Activated T-helper 9 cell treated with anti-CD3 and anti-CD28 coated beads, Interleukin-2, amount 50 U/mL, for 16 hours (primary cell): ENCODE results near the gene GMDS.

ENCODE experiments used
- DNase-seq: peaks from one replicate; pipeline ENCODE4 v3.0.0-alpha.2; 2020; ENCODE audit warnings: low read depth

GMDS gene

DNA sequence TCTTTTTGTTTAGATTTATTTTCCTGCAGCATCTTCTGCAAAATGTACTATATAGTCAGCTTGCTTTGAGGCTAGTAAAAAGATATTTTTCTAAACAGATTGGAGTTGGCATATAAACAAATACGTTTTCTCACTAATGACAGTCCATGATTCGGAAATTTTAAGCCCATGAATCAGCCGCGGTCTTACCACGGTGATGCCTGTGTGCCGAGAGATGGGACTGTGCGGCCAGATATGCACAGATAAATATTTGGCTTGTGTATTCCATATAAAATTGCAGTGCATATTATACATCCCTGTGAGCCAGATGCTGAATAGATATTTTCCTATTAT, 632.5 kb downstream of the GMDS start:
- no peak for DNase-seq

DNA sequence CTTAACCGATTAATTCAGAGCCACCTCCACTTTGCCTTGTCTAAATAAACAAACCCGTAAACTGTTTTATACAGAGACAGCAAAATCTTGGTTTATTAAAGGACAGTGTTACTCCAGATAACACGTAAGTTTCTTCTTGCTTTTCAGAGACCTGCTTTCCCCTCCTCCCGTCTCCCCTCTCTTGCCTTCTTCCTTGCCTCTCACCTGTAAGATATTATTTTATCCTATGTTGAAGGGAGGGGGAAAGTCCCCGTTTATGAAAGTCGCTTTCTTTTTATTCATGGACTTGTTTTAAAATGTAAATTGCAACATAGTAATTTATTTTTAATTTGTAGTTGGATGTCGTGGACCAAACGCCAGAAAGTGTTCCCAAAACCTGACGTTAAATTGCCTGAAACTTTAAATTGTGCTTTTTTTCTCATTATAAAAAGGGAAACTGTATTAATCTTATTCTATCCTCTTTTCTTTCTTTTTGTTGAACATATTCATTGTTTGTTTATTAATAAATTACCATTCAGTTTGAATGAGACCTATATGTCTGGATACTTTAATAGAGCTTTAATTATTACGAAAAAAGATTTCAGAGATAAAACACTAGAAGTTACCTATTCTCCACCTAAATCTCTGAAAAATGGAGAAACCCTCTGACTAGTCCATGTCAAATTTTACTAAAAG, 633.0 kb downstream of the GMDS start:
- DNase-seq: no peak

DNA sequence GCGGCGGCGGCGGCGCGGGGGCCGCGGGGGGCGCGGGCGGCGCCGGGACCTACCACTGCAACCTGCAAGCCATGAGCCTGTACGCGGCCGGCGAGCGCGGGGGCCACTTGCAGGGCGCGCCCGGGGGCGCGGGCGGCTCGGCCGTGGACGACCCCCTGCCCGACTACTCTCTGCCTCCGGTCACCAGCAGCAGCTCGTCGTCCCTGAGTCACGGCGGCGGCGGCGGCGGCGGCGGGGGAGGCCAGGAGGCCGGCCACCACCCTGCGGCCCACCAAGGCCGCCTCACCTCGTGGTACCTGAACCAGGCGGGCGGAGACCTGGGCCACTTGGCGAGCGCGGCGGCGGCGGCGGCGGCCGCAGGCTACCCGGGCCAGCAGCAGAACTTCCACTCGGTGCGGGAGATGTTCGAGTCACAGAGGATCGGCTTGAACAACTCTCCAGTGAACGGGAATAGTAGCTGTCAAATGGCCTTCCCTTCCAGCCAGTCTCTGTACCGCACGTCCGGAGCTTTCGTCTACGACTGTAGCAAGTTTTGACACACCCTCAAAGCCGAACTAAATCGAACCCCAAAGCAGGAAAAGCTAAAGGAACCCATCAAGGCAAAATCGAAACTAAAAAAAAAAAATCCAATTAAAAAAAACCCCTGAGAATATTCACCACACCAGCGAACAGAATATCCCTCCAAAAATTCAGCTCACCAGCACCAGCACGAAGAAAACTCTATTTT, 633.7 kb downstream of the GMDS start:
- DNase-seq: no peak

DNA sequence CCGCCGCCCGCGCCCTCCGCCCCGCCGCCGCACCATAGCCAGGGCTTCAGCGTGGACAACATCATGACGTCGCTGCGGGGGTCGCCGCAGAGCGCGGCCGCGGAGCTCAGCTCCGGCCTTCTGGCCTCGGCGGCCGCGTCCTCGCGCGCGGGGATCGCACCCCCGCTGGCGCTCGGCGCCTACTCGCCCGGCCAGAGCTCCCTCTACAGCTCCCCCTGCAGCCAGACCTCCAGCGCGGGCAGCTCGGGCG, 634.2 kb downstream of the GMDS start:
- DNase-seq: no peak

- no peak for DNase-seq
Measured at GRCh38 chr6:1610497-1611321, 634.7 kb downstream of the GMDS start.

GRCh38 chr6:1609648-1610496, 635.5 kb downstream of the GMDS start, which contains the start of gene FOXC1:
Gene FOXC1, plus strand, starts transcription at chr6:1609915. Its CDS starts 531 bp downstream, at chr6:1610446.
- no peak for DNase-seq

DNA sequence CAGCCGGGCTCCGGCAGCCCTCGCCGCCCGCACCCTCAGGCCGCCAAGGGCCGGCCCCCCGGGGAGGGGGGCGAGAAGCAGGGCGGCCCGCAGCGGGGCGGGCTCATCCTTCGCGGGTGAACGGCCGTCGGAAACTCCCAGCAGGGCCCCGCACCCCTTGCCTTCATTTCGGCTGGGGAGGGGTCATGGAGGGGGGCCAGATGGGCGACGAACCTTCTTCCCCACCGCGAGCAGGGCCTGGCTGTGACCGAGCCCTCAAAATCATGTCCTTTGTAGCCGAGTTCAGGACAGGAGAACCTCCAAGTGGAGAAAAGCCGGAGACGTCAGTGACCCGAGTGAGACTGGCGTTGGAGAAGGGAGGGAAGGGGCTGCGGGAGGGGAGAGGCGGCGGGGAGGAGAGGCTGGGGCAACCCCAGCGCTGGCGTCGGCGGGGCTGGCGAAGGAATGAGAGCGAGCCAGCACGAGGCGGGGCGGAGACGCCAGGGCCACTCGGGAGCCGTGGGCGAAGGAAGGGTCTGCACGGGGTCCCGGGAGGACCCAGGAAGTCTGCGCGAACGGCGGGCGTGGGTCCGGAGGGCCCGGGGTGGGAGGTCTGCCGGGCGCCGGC, 636.3 kb downstream of the GMDS start:
- no peak for DNase-seq

- no peak for DNase-seq
Measured at GRCh38 chr6:1608222-1609040, 637.0 kb downstream of the GMDS start.

- DNase-seq: no peak
Measured at GRCh38 chr6:1607516-1608221, 637.7 kb downstream of the GMDS start.

GRCh38 chr6:1606780-1607515, 638.5 kb downstream of the GMDS start:
- DNase-seq: no peak

GRCh38 chr6:1605893-1606779, 639.3 kb downstream of the GMDS start:
- no peak for DNase-seq

- no peak for DNase-seq
Measured at GRCh38 chr6:1605004-1605892, 640.2 kb downstream of the GMDS start.

DNA sequence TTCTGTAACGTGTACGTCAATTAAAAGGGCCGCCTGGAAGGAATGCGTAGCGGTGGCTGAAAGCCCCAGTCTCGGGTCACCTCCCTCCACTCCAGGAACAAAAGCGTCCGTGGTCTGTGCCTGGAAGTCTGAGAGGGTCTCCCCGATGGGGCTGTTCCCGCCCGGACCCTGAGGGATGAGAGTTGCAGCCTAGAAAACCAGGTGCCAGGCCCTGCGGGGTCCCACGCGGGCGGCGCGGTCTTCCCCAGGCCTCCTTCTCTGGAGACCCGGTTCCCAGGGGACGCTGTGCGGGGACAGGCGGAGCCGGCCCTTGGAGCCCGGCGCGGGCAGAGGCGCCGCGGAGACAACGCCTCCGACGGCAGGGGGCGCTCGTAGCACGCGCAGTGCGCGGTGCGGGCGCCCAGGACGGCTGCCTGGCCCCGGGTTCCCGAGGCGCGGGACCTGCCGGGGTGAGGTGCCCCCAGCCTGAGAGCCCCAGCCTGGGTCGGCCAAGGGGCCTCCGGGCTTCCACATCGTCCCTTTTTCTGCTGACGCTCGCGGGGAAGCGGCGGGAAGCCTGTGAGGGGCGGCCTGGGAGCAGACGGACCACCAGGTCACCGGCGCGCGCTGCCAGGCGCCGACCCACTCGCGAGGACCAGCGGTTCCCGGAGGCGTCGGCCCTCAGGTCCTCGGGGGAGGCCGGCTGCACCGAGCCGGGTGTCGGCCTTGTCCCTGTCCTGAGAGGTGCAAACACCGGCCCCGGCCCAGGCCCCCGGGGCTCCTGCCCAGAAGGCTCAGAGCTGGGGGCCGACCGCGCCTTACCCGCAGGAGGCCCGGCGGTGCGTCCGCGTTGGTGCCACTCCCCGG, 641.0 kb downstream of the GMDS start:
- DNase-seq: peak; percentile 49

GRCh38 chr6:1603708-1604107, 641.7 kb downstream of the GMDS start:
- no peak for DNase-seq

DNA sequence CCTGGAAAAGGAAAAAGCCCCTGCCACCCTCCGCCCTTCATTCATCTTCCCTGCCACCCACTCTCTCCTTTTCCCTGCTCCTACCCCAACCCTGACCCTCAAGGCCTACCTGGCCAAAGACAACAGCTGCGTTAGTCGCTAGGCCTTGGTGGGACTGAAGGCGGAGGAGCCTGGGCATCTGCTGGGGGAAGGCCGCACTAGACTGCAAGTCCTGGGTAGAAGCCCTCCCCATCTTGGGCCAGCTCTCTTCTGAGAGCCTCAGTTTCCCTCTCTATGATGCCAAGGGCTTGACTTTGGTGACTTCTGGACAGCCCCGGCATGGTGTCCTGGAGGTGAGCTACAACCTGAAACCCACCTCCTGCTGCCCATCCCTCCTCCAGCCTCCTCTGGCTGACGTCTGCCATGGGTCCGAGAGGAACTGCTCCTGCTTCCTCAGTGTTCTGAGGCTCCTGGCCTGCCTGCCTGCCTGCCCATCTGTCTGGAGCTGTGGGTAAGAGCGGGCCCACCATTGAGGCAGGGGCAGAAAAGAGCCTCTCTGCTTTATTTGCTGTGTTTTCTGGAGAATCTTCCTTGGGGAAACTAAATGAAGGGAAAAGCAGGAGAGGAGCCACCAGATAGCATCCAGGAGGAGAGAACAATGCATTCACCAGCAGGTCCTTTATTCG, 643.2 kb downstream of the GMDS start:
- DNase-seq: no peak
